ENCODE data around the gene RPF1. TPM values are rescaled to one million over a fixed set of nuclear protein-coding genes. Genes with fewer than 3 reads are reported as not detected.

RPF1 gene
- total and polyA plus RNA-seq, 2 of the 4 experiments (the other 2 are of a cell fraction) = 28.4 to 30.3 TPM

DNA sequence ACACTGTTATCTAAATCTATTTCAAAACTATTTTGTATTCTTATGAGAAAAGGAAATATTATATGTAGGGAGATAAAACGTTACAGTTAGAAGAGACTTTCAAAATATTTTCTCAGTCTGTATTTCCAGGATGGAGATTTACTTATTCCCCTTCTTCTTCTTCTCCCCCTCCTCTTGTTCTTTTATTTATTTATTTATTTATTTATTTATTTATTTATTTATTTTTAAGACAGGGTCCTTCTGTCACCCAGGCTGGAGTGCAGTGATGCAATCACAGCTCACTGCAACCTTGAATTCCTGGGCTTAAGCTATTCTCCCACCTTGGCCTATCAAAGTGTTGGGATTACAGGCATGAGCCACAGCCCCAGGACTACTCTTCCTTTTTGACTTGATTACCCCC is 2.8 kb upstream of the RPF1 start:
- in situ Hi-C loops (cut with MboI; ENCODE audit: low sequenced_read_pairs) = no loop called here
- Histone ChIP-seq H3K23ac (ENCODE audit: low read depth, low read length) (no peak overlapping the region), H3K9me3 (ENCODE audit: control insufficient read depth, insufficient read depth, low read length) (no peaks in the 10 kb centered on the region), H2BK20ac (ENCODE audit: low read depth, low read length) (no peak overlapping the region), H4K8ac (ENCODE audit: low read depth in 2 of 2, low read length in 2 of 2) (no peak overlapping the region), H4K91ac (ENCODE audit: insufficient read depth, low read depth, low read length) (no peak overlapping the region), H3K4ac (ENCODE audit: low read depth, low read length) (no peak overlapping the region), H2BK15ac (ENCODE audit: low read depth, low read length) (no peak overlapping the region), H3K56ac (ENCODE audit: extremely low read depth, insufficient read depth, low read length) (no peak overlapping the region), H3K14ac (replicated peaks; ENCODE audit: low read depth, low read length) (no peak overlapping the region), H3K18ac (ENCODE audit: low read depth, low read length) (no peak overlapping the region), H3K4me3 (ENCODE audit: insufficient read depth, low read depth, low read length) (no peak overlapping the region), H2AK9ac (replicated peaks; ENCODE audit: low read depth, low read length, poor library complexity) (no peak overlapping the region), H4K5ac (ENCODE audit: low read depth, low read length) (no peak overlapping the region), H3K4me1 (ENCODE audit: control insufficient read depth, insufficient read depth, low read length) (peaks cover 1% of the 10 kb centered on the region), H4K20me1 (ENCODE audit: insufficient read depth, low read length) (peaks cover 4% of the 10 kb centered on the region), H3K9me1 (ENCODE audit: insufficient read depth, low read length) (peaks cover 1% of the 10 kb centered on the region; the same call in 1 of the 2 replicates), H3K79me1 (ENCODE audit: low read depth in 1 of 2, low read length in 2 of 2) (peaks cover 2 to 21% of the 10 kb centered on the region in 2 experiments; a peak in 3 of 4 replicates), H2BK120ac (ENCODE audit: low read depth, low read length) (no peak overlapping the region), H3K27me3 (ENCODE audit: control insufficient read depth, insufficient read depth, low read length) (no peaks in the 10 kb centered on the region), H3K27ac (ENCODE audit: insufficient read depth, low read length) (no peak overlapping the region), H3K4me2 (ENCODE audit: low read depth, low read length) (no peak overlapping the region), H3K9ac (ENCODE audit: low read depth, low read length) (no peak overlapping the region), H3K36me3 (ENCODE audit: control insufficient read depth, insufficient read depth, low read length) (0 out of 2 replicates have a peak, but pooled peaks cover under 1% of the 10 kb centered on the region), H2AK5ac (ENCODE audit: low read depth, low read length) (no peak overlapping the region), H2AFZ (replicated peaks; ENCODE audit: low read length, poor library complexity) (no peak overlapping the region), H2BK5ac (ENCODE audit: low read depth, low read length, poor library complexity, severe bottlenecking) (no peak overlapping the region)
- dilution Hi-C loops (cut with HindIII; ENCODE audit: low sequenced_read_pairs, unreplicated experiment) = no loop called here
- DNase-seq = no peak
- TF ChIP-seq CHD1 (IDR thresholded peaks at IDR 0.05; ENCODE audit: low read depth, low read length) = no peak
- TF ChIP-seq, protein P1, sequence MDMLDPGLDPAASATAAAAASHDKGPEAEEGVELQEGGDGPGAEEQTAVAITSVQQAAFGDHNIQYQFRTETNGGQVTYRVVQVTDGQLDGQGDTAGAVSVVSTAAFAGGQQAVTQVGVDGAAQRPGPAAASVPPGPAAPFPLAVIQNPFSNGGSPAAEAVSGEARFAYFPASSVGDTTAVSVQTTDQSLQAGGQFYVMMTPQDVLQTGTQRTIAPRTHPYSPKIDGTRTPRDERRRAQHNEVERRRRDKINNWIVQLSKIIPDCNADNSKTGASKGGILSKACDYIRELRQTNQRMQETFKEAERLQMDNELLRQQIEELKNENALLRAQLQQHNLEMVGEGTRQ (IDR thresholded peaks at IDR 0.05; ENCODE audit: low read depth, low read length) = no peak
- TF ChIP-seq RFX5 (IDR thresholded peaks at IDR 0.05; ENCODE audit: low read depth, low read length) = no peak
- no peak for TF ChIP-seq POLR2A (IDR thresholded peaks at IDR 0.05; ENCODE audit: low read depth, low read length)
- no peak for TF ChIP-seq RCOR1 (IDR thresholded peaks at IDR 0.05; ENCODE audit: insufficient replicate concordance, low read length)
- TF ChIP-seq FOS (IDR thresholded peaks at IDR 0.05; ENCODE audit: low read depth, low read length) = no peak
- TF ChIP-seq, protein P2, sequence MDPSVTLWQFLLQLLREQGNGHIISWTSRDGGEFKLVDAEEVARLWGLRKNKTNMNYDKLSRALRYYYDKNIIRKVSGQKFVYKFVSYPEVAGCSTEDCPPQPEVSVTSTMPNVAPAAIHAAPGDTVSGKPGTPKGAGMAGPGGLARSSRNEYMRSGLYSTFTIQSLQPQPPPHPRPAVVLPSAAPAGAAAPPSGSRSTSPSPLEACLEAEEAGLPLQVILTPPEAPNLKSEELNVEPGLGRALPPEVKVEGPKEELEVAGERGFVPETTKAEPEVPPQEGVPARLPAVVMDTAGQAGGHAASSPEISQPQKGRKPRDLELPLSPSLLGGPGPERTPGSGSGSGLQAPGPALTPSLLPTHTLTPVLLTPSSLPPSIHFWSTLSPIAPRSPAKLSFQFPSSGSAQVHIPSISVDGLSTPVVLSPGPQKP (IDR thresholded peaks at IDR 0.05; ENCODE audit: borderline replicate concordance, low read depth, low read length) = no peak
- TF ChIP-seq MAZ (IDR thresholded peaks at IDR 0.05; ENCODE audit: borderline replicate concordance, low read depth, low read length) = no peak
- TF ChIP-seq, protein P3, sequence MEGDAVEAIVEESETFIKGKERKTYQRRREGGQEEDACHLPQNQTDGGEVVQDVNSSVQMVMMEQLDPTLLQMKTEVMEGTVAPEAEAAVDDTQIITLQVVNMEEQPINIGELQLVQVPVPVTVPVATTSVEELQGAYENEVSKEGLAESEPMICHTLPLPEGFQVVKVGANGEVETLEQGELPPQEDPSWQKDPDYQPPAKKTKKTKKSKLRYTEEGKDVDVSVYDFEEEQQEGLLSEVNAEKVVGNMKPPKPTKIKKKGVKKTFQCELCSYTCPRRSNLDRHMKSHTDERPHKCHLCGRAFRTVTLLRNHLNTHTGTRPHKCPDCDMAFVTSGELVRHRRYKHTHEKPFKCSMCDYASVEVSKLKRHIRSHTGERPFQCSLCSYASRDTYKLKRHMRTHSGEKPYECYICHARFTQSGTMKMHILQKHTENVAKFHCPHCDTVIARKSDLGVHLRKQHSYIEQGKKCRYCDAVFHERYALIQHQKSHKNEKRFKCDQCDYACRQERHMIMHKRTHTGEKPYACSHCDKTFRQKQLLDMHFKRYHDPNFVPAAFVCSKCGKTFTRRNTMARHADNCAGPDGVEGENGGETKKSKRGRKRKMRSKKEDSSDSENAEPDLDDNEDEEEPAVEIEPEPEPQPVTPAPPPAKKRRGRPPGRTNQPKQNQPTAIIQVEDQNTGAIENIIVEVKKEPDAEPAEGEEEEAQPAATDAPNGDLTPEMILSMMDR (conservative IDR thresholded peaks at IDR 0.05; ENCODE audit: low read depth, low read length) = no peak
- no peak for TF ChIP-seq MXI1 (IDR thresholded peaks at IDR 0.05; ENCODE audit: borderline replicate concordance, low read depth, low read length)
- TF ChIP-seq SMC3 (IDR thresholded peaks at IDR 0.05; ENCODE audit: low read depth, low read length) = no peak
- TF ChIP-seq NFE2L2 (IDR thresholded peaks at IDR 0.05; ENCODE audit: low read depth, low read length) = no peak
- TF ChIP-seq MAFK (IDR thresholded peaks at IDR 0.05; ENCODE audit: low read depth, low read length) = no peak
- TF ChIP-seq RAD21 (IDR thresholded peaks at IDR 0.05; ENCODE audit: low read length) = no peak
- no peak for TF ChIP-seq BHLHE40 (IDR thresholded peaks at IDR 0.05; ENCODE audit: low read depth, low read length)
- no peak for TF ChIP-seq CEBPB (IDR thresholded peaks at IDR 0.05; ENCODE audit: low read depth, low read length)
- no peak for ATAC-seq (ENCODE audit: low read depth)
- POLR2A ChIA-PET (ENCODE audit: unreplicated experiment) = no interaction called here
- BruUV-seq (replicated peaks) = no TSS peak
- intact Hi-C loops (cut with micrococcal nuclease) = no loop called here
- CTCF ChIA-PET = no interaction called here
- WGBS, 2 experiments (ENCODE audit: extremely low coverage in 2 of 2, insufficient read length in 1 of 2) = no CpG with 5 or more reads among the region's 1 CpG

All from IMR-90 (cell line).